22Rv1 (cell line): ENCODE measurements around the gene NXPE4.

Experiments used
- ZFX ChIP-seq: fragments of 450-650 bp; IDR thresholded peaks from 2 replicates; pipeline ENCODE4 v1.6.1; 2017; ENCODE audit warnings: antibody characterized with exemption, borderline replicate concordance
- TF ChIP-seq, protein P1 (sequence below): fragments of 450-650 bp; IDR thresholded peaks from 2 replicates; pipeline ENCODE4 v1.5.1; 2017; ENCODE audit warnings: mild to moderate bottlenecking

DNA sequence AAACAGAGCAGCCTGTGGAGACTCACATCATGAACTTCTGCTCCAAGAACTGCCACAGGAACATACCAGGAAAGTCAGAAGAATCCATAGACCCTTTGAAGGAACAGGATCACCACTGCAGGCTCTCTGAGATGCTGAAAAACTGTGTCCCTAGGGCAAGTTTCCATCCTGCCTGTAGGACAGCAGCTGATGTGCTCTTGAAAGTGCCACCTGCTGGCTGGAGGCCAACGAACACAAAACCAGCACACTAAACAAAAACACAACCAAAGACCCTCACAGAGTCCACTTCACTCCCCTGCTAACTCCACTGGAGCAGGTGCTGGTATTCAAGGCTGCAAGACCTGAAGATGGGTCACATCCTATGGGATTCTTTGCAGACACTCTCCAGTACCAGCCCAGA is 23.9 kb downstream of the NXPE4 start:
- TF ChIP-seq, protein P1, sequence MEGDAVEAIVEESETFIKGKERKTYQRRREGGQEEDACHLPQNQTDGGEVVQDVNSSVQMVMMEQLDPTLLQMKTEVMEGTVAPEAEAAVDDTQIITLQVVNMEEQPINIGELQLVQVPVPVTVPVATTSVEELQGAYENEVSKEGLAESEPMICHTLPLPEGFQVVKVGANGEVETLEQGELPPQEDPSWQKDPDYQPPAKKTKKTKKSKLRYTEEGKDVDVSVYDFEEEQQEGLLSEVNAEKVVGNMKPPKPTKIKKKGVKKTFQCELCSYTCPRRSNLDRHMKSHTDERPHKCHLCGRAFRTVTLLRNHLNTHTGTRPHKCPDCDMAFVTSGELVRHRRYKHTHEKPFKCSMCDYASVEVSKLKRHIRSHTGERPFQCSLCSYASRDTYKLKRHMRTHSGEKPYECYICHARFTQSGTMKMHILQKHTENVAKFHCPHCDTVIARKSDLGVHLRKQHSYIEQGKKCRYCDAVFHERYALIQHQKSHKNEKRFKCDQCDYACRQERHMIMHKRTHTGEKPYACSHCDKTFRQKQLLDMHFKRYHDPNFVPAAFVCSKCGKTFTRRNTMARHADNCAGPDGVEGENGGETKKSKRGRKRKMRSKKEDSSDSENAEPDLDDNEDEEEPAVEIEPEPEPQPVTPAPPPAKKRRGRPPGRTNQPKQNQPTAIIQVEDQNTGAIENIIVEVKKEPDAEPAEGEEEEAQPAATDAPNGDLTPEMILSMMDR = no peak
- TF ChIP-seq ZFX = no peak
